Stimulated activated CD4-positive, alpha-beta T cell treated with anti-CD3 and anti-CD28 coated beads, Interleukin-1b, Interleukin-23, amount 100 ng/mL, for 4 hours (primary cell): ENCODE data around the gene TINCR.

Source experiments
- DNase-seq, 2 donors: peaks; one replicate each; pipeline ENCODE4 v3.0.0-alpha.2; 2020; ENCODE audit warnings: low read depth in 2 of 2

TINCR gene

GRCh38 chr19:5512715-5513114, 55.0 kb downstream of the TINCR start:
- no peak for DNase-seq
